ENCODE results near the gene MYO7A.

The MYO7A gene

GRCh38 chr11:77129069-77129841, 1.2 kb downstream of the MYO7A start:
- DNase-seq = no peak

- no peak for DNase-seq
These were observed 2.1 kb downstream of the MYO7A start for GRCh38 chr11:77129842-77130756.

- DNase-seq = no peak
These were observed 2.9 kb downstream of the MYO7A start for GRCh38 chr11:77130763-77131513.

GRCh38 chr11:77131560-77131959, 3.5 kb downstream of the MYO7A start:
- DNase-seq = no peak

- no peak for DNase-seq
These were observed 7.0 kb downstream of the MYO7A start for GRCh38 chr11:77135069-77135468.

- no peak for DNase-seq
These were observed 8.0 kb downstream of the MYO7A start for GRCh38 chr11:77136074-77136473.

GRCh38 chr11:77136784-77137420, 8.9 kb downstream of the MYO7A start:
- no peak for DNase-seq

GRCh38 chr11:77137421-77137820, 9.4 kb downstream of the MYO7A start:
- DNase-seq = no peak

- DNase-seq = no peak
These were observed 10.1 kb downstream of the MYO7A start for GRCh38 chr11:77138106-77138649.

GRCh38 chr11:77139201-77139600, 11.2 kb downstream of the MYO7A start:
- no peak for DNase-seq

- DNase-seq = no peak
These were observed 12.3 kb downstream of the MYO7A start for GRCh38 chr11:77140231-77140851.

GRCh38 chr11:77141034-77141433, 13.0 kb downstream of the MYO7A start:
- DNase-seq = no peak

- DNase-seq = no peak
These were observed 13.4 kb downstream of the MYO7A start for GRCh38 chr11:77141475-77141874.

- DNase-seq = no peak
These were observed 14.3 kb downstream of the MYO7A start for GRCh38 chr11:77142091-77142975.

GRCh38 chr11:77143405-77144020, 15.5 kb downstream of the MYO7A start:
- no peak for DNase-seq

GRCh38 chr11:77144196-77144856, 16.3 kb downstream of the MYO7A start:
- no peak for DNase-seq

GRCh38 chr11:77144857-77145428, 16.9 kb downstream of the MYO7A start:
- no peak for DNase-seq

- DNase-seq = no peak
These were observed 18.4 kb downstream of the MYO7A start for GRCh38 chr11:77146261-77147035.

- no peak for DNase-seq
These were observed 18.9 kb downstream of the MYO7A start for GRCh38 chr11:77147036-77147315.
